Gastrocnemius medialis (tissue), 4 donors: Measurements from ENCODE around the gene OTOP3.

Source experiments
- POLR2A ChIP-seq, 2 donors: fragments of 450-650 bp; IDR thresholded peaks; one replicate each; pipeline ENCODE4 v1.6.1; 2017; ENCODE audit warnings: antibody characterized with exemption in 2 of 2, mild to moderate bottlenecking in 2 of 2, moderate library complexity in 2 of 2
- TF ChIP-seq, protein P1 (sequence below), 5 experiments: fragments of 450-650 bp in 3 of 5; fragments of 200-600 bp in 2 of 5; sonication (generic) in 2 of 5; IDR thresholded peaks in 4 of 5; conservative IDR thresholded peaks in 1 of 5; 1 replicate in 4 of 5; 2 replicates in 1 of 5; pipeline ENCODE4 v1.5.1; 2016 to 2019; ENCODE audit warnings: antibody characterized with exemption in 5 of 5, mild to moderate bottlenecking in 3 of 5, moderate library complexity in 3 of 5

DNA sequence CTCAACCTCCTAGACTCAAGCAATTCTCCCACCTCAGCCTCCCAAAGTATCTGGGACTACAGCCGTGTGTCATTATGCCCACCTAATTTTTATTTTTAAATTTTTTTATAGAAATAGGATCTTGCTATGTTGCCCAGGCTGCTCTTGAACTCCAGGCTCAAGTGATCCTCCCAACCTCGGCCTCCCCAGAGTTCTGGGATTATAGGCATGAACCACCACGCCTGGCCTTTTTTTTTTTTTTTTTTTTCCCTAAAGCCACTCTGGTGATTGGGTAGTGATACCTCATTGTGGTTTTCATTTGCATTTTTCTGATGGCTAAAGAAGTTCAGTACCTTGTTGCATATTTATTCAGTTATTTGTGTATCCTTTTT lies 50.5 kb downstream of the OTOP3 start:
- TF ChIP-seq, protein P1, sequence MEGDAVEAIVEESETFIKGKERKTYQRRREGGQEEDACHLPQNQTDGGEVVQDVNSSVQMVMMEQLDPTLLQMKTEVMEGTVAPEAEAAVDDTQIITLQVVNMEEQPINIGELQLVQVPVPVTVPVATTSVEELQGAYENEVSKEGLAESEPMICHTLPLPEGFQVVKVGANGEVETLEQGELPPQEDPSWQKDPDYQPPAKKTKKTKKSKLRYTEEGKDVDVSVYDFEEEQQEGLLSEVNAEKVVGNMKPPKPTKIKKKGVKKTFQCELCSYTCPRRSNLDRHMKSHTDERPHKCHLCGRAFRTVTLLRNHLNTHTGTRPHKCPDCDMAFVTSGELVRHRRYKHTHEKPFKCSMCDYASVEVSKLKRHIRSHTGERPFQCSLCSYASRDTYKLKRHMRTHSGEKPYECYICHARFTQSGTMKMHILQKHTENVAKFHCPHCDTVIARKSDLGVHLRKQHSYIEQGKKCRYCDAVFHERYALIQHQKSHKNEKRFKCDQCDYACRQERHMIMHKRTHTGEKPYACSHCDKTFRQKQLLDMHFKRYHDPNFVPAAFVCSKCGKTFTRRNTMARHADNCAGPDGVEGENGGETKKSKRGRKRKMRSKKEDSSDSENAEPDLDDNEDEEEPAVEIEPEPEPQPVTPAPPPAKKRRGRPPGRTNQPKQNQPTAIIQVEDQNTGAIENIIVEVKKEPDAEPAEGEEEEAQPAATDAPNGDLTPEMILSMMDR (IDR thresholded peaks at IDR 0.05 in 4 of 5, conservative IDR thresholded peaks at IDR 0.05 in 1 of 5) = no peak
- TF ChIP-seq POLR2A (IDR thresholded peaks at IDR 0.05) = no peak
